ENCODE data around the gene CORO2B. TPM values are rescaled to one million over a fixed set of nuclear protein-coding genes. Genes with fewer than 3 reads are reported as not detected.
A peak's percentile ranks its signal among the peaks of the same experiment; 100 is the strongest.

Gene CORO2B
- total RNA-seq, 2 donors from 2014 or later: 8.5 to 8.9 TPM

GRCh38 chr15:68615811-68616210 lies 37.0 kb downstream of the CORO2B start:
- ATAC-seq: no peak
- intact Hi-C loops (cut with DNase I): no loop called here
- DNase-seq: no peak

- intact Hi-C loops (cut with DNase I): no loop called here
- no peak for ATAC-seq
- DNase-seq: no peak
Measured at GRCh38 chr15:68616397-68616796, 37.6 kb downstream of the CORO2B start.

- ATAC-seq: no peak
- DNase-seq: no peak
- intact Hi-C loops (cut with DNase I): no loop called here
Measured at GRCh38 chr15:68617001-68617400, 38.2 kb downstream of the CORO2B start.

GRCh38 chr15:68617777-68618176 lies 39.0 kb downstream of the CORO2B start:
- ATAC-seq (no peak), DNase-seq (no peak)
- intact Hi-C loops (cut with DNase I): no loop called here

- no peak for DNase-seq
- ATAC-seq: no peak
- intact Hi-C loops (cut with DNase I): no loop called here
Measured at GRCh38 chr15:68618394-68618793, 39.6 kb downstream of the CORO2B start.

DNA sequence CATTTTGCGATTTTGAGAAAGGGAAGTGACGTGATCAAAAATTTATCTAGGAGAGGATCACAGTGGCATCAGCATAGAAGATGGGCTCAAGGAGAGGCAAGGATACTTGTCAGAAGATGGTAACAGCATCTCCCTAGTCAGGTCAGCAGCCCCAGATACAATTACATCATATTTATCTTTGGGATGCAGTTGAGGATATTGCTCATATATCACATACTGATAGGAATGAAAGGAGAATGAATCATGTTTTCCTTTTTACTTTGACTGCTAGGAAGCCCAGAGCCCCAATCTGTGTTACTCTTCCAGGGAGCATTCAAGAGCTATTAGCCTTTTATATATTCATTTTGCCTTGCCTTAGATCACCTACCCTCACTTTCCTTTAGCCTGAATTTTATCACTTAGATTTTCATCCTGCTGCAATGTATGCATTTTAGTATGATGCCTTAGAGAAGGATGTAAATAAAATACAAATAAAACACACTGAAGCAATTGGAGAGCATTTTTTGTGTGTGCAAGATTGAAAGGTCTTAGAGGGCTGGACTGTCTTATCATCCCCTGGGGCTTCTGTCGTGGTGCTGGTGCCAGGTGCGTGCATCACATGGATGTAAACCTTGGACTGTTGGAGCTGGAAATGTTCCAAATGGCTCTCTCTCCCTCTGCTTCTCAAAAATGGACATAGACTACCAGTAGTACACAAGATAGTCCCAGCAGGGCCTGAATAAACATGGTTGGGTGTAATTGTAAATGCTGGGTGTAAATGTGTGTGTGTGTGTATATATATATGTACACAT lies 40.3 kb downstream of the CORO2B start:
- no peak for ATAC-seq
- intact Hi-C loops (cut with DNase I): no loop called here

GRCh38 chr15:68620721-68621527 lies 42.1 kb downstream of the CORO2B start:
- DNase-seq (peak; percentile 92), ATAC-seq (peak; percentile 87)
- intact Hi-C loops (cut with DNase I): no loop called here

More for the DNA sequence above, 40.3 kb downstream of the CORO2B start:
- no peak for DNase-seq

GRCh38 chr15:68621535-68621934 lies 42.7 kb downstream of the CORO2B start:
- DNase-seq (no peak), ATAC-seq (no peak)
- intact Hi-C loops (cut with DNase I): no loop called here

GRCh38 chr15:68623301-68623892 lies 44.6 kb downstream of the CORO2B start:
- ATAC-seq (peak in 1 of 2 donors; percentile 58), DNase-seq (no peak)
- intact Hi-C loops (cut with DNase I): no loop called here

- no peak for ATAC-seq
- no peak for DNase-seq
- intact Hi-C loops (cut with DNase I): no loop called here
Measured at GRCh38 chr15:68625853-68626252, 47.1 kb downstream of the CORO2B start.

- ATAC-seq (no peak), DNase-seq (no peak)
- intact Hi-C loops (cut with DNase I): no loop called here
Measured at GRCh38 chr15:68626283-68626682, 47.5 kb downstream of the CORO2B start.

DNA sequence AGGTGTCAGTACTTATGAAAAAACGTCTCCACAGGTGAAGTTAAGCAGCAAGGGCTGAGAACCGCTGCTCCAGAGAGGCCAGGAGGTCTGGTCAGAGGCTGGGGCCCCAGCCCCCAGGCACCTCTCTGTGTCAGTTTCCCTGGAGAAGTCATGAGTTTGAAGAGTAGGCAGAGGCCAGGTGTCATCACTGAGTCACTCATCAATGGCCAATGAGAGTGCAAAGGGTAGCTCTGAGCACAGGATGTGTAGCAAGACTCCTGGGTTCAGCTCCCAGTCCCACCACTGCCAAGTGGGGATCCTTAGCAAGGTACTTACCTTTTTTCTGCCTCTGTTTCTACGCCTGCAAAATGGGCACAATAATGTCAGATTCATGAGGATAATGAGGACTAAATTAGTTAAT lies 47.9 kb downstream of the CORO2B start:
- ATAC-seq (no peak), DNase-seq (no peak)
- intact Hi-C loops (cut with DNase I): no loop called here

GRCh38 chr15:68627476-68627875 lies 48.7 kb downstream of the CORO2B start:
- ATAC-seq (no peak), DNase-seq (no peak)
- intact Hi-C loops (cut with DNase I): no loop called here

- intact Hi-C loops (cut with DNase I): no loop called here
- no peak for ATAC-seq
Measured at GRCh38 chr15:68627995-68628394, 49.2 kb downstream of the CORO2B start.

GRCh38 chr15:68629519-68630210 lies 50.9 kb downstream of the CORO2B start:
- DNase-seq (no peak), ATAC-seq (no peak)
- intact Hi-C loops (cut with DNase I): no loop called here

More at GRCh38 chr15:68627995-68628394, 49.2 kb downstream of the CORO2B start:
- no peak for DNase-seq

DNA sequence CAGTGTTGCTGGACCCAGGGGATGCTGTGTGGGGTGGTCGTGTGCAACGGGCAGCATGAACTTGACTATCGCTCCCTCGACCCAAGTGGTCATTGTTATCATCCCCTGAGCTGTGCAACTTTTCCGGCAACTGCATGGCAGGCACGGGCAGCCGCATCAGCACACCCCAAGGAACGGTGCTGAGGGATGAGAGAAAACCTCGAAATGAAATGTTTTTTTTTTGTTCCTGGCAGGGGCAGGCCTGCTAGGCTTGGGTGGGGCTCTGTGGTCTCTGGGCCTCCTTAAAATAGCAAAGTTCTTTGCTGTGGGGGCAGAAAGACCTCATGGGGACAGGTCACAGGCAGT lies 51.4 kb downstream of the CORO2B start:
- DNase-seq: no peak
- intact Hi-C loops (cut with DNase I): no loop called here
- no peak for ATAC-seq

DNA sequence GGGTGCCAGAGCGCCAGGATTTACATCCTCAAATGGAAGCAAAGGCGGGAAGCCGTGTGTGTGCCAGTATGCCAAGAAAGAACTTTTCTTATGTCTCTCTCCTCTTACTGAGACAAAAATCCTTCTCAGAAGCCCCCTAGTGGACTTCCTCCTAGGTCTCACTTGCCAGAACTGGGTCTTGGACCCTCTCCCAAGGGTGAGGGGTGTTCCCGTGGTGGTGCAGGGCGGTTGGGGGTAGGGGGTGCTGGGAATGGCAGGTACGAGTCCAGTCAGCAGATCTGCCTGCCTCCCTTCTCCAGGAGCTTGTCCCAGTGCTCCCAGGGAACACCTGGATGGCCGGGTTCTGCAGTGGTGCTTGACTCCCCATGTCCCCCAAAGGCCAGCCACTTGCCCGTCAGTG lies 52.0 kb downstream of the CORO2B start:
- ATAC-seq (no peak), DNase-seq (no peak)
- intact Hi-C loops (cut with DNase I): no loop called here

DNA sequence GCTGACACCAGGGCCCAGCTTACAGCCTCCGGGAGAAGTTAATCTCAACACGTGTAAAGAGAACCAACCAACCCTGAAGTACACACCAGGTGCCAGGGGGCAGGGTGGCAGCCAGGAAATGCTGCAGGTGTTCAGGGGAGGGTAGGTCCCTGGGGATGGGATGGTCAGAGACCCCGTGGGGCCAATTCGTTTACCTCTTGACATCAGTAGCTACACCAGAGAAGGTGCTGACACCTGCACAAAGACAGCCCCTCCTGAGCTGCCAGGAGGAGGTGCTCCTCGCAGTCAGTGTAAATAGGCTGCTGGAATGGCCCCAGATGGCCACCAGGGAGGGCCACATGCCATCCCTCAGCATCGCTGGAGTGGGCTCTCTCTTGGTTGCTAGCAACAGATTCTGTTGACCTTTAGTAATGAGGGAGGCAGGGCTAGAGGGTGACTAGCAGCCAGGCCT lies 52.8 kb downstream of the CORO2B start:
- no peak for DNase-seq
- no peak for ATAC-seq
- intact Hi-C loops (cut with DNase I): no loop called here

DNA sequence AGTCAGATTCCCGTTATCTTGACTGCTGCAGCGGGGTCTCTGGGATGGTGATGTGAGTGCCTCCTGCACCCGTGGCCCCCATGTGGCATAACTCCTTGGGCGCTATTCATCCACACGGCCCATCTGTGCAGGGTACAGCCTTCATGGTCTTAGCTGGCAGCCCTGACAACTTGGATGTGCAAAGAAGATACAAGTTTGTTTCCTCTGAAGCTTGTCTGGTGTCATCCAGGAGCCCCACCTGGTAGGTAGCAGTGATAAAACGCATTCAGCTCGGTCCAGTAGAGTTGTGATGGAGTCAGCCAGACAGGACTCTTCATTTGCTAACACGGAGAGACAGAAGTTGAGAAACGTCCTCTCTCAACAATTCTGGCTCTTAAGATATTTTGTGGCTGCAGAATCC lies 53.3 kb downstream of the CORO2B start:
- intact Hi-C loops (cut with DNase I): no loop called here
- DNase-seq (no peak), ATAC-seq (no peak)
